Naive B cell (primary cell): ENCODE results near the gene CENPX. TPM values are rescaled to one million over a fixed set of nuclear protein-coding genes. Genes with fewer than 3 reads are reported as not detected.
"Not testable (repeated sequence)": the region's sequence is repeated elsewhere in the genome, so short reads cannot be mapped to it uniquely, and the experiment has no call there.

ENCODE experiments used
- ATAC-seq, 2 donors: fragments of 150-1000 bp; cut with Tn5 transposase; 2 replicates each; pipeline ENCODE4 v1.10.0; 2021; ENCODE audit warnings: low read depth in 2 of 2, mild to moderate bottlenecking in 2 of 2, moderate library complexity in 2 of 2
- DNase-seq: peaks from one replicate; pipeline ENCODE4 v3.0.0; 2022
- H3K27ac Mint-ChIP-seq, 6 donors: one replicate each; pipeline ENCODE4 v1.8.0; 2020 to 2022; ENCODE audit warnings: mild to moderate bottlenecking in 6 of 6, mixed read lengths in 6 of 6, moderate library complexity in 5 of 6, inconsistent platforms in 2 of 6
- H3K27me3 Mint-ChIP-seq, 3 donors: one replicate each; pipeline ENCODE4 v1.8.0; 2021 to 2022; ENCODE audit warnings: mixed read lengths in 3 of 3, mild to moderate bottlenecking in 1 of 3
- H3K36me3 Mint-ChIP-seq, 2 donors: one replicate each; pipeline ENCODE4 v1.8.0; 2020 to 2022; ENCODE audit warnings: mixed read lengths in 2 of 2, inconsistent platforms in 1 of 2, mild to moderate bottlenecking in 1 of 2
- H3K4me1 Mint-ChIP-seq, 3 donors: one replicate each; pipeline ENCODE4 v1.8.0; 2020 to 2022; ENCODE audit warnings: mixed read lengths in 3 of 3, inconsistent platforms in 1 of 3, mild to moderate bottlenecking in 1 of 3, moderate library complexity in 1 of 3
- H3K4me3 Mint-ChIP-seq, 8 donors: one replicate each; pipeline ENCODE4 v1.8.0; 2020 to 2022; ENCODE audit warnings: mild to moderate bottlenecking in 8 of 8, mixed read lengths in 8 of 8, moderate library complexity in 8 of 8, inconsistent platforms in 2 of 8
- H3K9me3 Mint-ChIP-seq, 7 donors: one replicate each; pipeline ENCODE4 v1.8.0; 2020 to 2022; ENCODE audit warnings: mixed read lengths in 7 of 7, mild to moderate bottlenecking in 5 of 7, inconsistent platforms in 2 of 7, moderate library complexity in 1 of 7
- polyA plus RNA-seq, 6 donors: library from polyadenylated mRNA; unstranded; fragments of 300-500 nt; fragmentation: Illumina TruSeq; gene quantifications; one replicate each; pipeline ENCODE4 v1.2.3, GENCODE V29; 2021; ENCODE audit warnings: low read depth in 6 of 6

CENPX gene
- polyA plus RNA-seq, 6 donors from 2014 or later = 52.6 to 77.6 (median 58.3) TPM

DNA sequence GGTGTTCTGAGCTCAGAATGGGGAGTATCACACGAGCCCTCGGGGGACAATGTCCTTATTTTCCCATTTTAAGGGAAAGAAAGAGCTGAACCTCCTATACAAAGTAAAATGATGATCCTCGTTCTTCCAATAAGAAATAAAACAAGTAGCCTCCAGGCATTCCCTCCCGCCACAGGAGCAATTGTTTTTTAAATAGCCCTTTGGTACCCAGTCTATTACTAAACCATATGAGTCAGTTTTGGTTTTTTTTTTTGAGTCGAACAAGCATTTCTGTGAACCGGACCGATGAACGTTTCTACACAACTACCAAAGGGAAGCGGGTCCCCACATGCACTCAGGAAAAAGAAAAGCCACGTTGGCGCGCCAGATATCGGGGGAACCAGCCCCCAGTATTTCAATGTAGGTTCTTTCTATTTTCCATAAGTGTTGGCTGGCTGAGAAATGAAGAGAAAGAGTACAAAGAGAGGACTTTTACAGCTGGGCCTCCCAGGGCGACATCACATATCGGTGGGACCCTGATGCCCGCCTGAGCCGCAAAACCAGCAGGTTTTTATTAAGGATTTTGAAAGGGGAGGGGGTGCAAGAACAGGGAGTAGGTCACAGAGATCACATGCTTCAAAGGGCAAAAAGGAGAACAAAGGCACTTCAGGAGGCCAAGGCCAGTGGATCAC lies 18.6 kb upstream of the CENPX start:
- peak overlapping the region in 1 of 8 donors; percentile 15 for H3K4me3 Mint-ChIP-seq

DNA sequence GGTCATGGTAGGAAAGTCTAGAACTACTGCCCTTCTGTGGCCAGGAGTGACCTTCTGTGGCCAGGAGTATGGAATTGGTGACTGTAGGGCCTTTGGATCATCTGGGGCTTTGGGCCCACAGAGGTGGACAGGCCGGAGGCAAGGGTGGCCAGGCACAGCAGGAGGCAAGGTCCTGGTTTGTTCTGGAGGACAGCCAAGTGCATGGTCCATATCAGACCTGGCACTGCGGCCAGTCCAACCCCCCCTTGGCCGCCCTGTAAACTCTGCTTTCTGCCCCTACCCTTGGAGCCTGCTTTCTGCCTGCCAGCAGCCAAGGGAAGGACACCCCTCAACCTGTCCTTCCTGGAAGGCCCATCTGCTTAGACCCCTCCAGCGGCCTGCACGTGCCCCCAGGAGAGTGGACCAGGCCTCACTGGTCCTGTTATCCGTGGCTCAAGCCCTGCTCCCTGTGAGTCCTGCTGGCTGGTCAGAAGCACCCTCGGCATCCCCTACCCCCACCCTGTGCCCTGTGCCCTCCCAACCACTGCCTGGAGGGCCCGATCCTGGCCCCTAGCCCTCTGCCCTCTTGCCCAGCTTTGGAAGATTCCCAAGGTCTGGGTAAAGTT lies 17.1 kb upstream of the CENPX start:
- Mint-ChIP-seq H3K9me3 (no peaks in the 10 kb centered on the region), H3K36me3 (peaks cover 0 to 5% of the 10 kb centered on the region in 2 donors), H3K27ac (no peak overlapping the region), H3K27me3 (no peaks in the 10 kb centered on the region), H3K4me1 (peaks cover 14 to 27% (median 26%) of the 10 kb centered on the region in 3 donors), H3K4me3 (no peak overlapping the region)
- ATAC-seq (no peak), DNase-seq (no peak)

More for the DNA sequence above, 18.6 kb upstream of the CENPX start:
- Mint-ChIP-seq H3K27ac (peak overlapping the region in 1 of 6 donors; percentile 89), H3K27me3 (no peaks in the 10 kb centered on the region), H3K36me3 (no peaks in the 10 kb centered on the region), H3K9me3 (no peaks in the 10 kb centered on the region), H3K4me1 (peaks cover 13 to 15% (median 14%) of the 10 kb centered on the region in 3 donors)
- ATAC-seq = no peak
- DNase-seq = no peak

DNA sequence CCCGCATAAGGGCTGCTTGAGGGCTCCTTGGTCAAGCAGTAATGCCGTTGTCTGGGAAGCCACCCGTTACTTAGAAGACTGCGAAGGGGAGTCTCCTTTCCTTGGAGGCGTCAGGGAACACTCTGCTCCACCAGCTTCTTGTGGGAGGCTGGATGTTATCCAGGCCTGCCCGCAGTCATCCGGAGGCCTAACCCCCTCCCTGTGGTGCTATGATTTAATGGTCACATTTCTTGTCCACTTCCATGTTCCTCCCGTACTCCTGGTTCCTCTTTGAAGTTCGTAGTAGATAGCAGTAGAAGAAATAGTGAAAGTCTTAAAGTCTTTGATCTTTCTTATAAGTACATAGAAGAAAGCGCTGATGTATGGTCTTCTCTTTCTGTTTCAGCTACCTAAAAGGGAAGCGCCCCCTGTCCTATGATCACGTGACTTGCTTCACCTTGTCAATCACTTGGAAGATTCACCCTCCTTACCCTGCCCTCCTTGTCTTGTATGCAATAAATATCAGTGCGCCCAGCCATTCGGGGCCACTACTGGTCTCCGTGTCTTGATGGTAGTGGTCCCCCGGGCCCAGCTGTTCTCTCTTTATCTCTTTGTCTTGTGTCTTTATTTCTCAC lies 16.2 kb upstream of the CENPX start:
- Mint-ChIP-seq H3K4me3 (peak overlapping the region in 7 of 8 donors; percentile 4 to 72 (median 59)), H3K4me1 (peaks cover 14 to 27% (median 26%) of the 10 kb centered on the region in 3 donors), H3K27ac (peak overlapping the region in 2 of 6 donors; percentile 18 to 44)
- not testable (repeated sequence) for H3K9me3 Mint-ChIP-seq, H3K36me3 Mint-ChIP-seq, ATAC-seq, H3K27me3 Mint-ChIP-seq, DNase-seq

DNA sequence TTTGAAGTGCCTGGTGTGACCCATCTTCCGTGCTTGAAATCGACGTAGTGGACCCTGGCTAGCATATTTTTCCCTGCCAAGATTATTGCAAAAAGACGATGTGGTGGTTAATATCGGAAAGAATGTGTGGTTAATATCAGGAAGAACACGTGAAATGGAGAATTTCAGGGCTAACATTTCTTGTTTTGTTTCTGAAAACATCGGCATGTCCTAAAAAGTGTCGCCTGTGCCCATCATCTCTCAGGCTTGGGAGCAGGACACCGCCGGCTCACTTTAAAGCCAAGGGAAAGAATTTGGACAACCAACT lies 15.2 kb upstream of the CENPX start:
- Mint-ChIP-seq H3K36me3 (peaks cover 0 to 5% of the 10 kb centered on the region in 2 donors), H3K4me1 (peaks cover 14 to 27% (median 26%) of the 10 kb centered on the region in 3 donors)

DNA sequence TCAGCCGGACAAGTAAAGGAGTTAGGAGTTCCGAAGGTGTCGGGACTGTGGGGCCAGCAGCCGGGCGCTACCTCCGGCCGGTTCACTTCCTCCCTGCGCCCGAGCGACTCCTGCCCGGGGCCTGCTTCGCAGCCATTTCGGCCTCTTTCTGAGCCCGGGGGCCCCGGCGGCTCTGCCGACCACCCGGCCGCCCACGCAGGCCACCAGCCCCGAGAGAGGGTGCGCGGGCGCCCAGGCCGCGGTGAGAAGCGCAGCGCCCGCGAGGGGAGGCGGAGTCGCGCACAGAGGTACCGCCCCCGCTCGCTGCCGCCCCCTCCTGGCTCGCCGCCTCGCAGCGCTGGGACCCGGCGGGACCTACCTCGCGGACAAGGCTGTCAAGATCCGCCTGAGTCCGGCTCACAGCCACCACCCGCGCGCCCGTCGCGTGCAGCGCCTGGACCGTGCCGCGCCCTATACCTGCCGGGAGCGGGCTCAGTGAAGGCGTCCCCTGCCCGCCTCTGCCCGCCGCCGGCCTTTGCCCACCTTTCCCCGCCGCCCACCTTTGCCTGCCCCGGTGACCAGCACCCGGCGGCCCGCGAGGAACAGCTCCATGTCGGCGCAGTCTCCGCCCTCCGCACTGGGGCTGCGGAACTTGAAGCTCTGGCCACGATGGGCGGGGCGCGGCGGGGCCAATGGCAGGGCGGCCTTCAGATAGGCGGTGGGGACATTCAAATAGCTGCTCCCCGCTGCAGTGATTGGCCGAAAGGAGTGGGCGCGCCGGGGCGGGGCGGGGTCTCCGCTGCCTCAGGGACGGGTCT lies 14.6 kb upstream of the CENPX start, which contains the start of gene DCXR:
TSS of gene DCXR (minus strand) at position 606 of the 797 bp plus-strand sequence. CDS start at position 591, 15 bp downstream.
- Mint-ChIP-seq H3K4me3 (peak within 1 kb of the TSS; percentile 74 to 96 (median 91)), H3K27me3 (no peaks in the 10 kb centered on the region), H3K27ac (peak within 1 kb of the TSS; percentile 93 to 97 (median 94)), H3K9me3 (no peaks in the 10 kb centered on the region), H3K4me1 (peaks cover 14 to 27% (median 26%) of the 10 kb centered on the region in 3 donors), H3K36me3 (peaks cover 0 to 5% of the 10 kb centered on the region in 2 donors)
- DNase-seq = peak; percentile 98
- ATAC-seq = peak; percentile 89 to 91

More for the DNA sequence above, 15.2 kb upstream of the CENPX start:
- no peaks in the 10 kb centered on the region for H3K27me3 Mint-ChIP-seq
- peak overlapping the region; percentile 74 to 96 (median 91) for H3K4me3 Mint-ChIP-seq
- ATAC-seq = no peak
- no peaks in the 10 kb centered on the region for H3K9me3 Mint-ChIP-seq
- H3K27ac Mint-ChIP-seq = peak overlapping the region; percentile 93 to 97 (median 94)
- no peak for DNase-seq

DNA sequence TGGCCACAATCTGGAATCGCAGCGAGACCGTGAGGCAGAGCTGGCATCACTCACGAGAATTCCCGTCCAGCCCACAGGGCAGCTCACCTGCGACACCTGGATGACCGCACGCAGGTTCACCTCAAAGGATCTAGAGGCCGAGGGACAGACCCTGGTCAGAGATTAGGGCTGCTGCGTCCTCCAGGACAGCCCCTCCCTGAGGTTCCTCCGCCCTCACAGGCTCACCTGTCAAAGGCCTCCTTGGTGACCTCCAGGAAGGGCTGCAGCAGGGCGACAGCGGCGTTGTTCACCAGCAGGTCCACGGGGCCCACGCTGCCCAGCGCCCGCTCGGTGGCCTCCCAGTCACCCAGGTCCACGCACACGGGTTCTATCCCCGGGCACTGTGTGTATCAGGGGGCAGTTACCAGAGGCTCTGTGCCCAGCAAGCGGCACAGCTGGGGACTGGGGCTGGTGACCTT lies 14.0 kb upstream of the CENPX start:
- no peak for ATAC-seq
- Mint-ChIP-seq H3K4me1 (peaks cover 14 to 27% (median 26%) of the 10 kb centered on the region in 3 donors), H3K27me3 (no peaks in the 10 kb centered on the region), H3K27ac (peak overlapping the region in 1 of 6 donors; percentile 93), H3K36me3 (peaks cover 0 to 5% of the 10 kb centered on the region in 2 donors), H3K9me3 (no peaks in the 10 kb centered on the region), H3K4me3 (peak overlapping the region; percentile 71 to 96 (median 88))
- DNase-seq = no peak

DNA sequence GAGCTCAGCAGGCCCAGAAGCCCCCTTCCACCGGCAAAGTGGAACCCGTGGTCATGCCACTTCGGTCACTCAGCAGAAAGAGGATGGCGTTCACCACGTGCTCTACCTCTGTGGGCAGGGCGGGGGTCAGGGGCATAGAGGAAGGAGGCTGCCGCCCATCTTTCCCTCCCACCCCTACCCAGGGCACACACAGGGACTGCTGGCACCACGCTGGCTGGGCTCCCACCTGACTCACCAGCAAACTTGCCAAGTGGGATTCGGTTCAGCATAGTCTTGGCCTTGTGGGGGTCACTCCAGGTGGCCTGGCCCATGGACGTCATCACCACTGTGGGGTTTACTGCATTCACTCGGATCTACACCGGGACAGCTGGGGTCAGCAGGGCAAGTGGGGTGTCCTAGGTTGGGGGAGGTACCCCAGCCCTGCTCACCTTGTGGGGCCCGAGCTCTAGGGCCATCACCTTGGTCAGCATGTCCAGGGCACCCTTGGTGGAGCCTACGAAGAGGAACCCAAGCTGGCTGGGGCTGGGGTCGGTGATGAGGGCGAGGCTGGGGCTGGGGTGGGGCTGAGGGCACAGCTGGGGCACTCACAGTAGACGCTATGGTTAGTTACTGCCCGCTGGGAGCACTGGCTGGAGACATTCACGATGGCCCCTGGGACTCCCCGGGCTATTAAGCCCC lies 13.4 kb upstream of the CENPX start:
- DNase-seq (no peak), ATAC-seq (no peak)
- Mint-ChIP-seq H3K27me3 (no peaks in the 10 kb centered on the region), H3K9me3 (no peaks in the 10 kb centered on the region), H3K4me3 (peak overlapping the region; percentile 74 to 96 (median 88)), H3K27ac (peak overlapping the region in 1 of 6 donors; percentile 22), H3K36me3 (peaks cover 0 to 5% of the 10 kb centered on the region in 2 donors), H3K4me1 (peaks cover 14 to 27% (median 26%) of the 10 kb centered on the region in 3 donors)

DNA sequence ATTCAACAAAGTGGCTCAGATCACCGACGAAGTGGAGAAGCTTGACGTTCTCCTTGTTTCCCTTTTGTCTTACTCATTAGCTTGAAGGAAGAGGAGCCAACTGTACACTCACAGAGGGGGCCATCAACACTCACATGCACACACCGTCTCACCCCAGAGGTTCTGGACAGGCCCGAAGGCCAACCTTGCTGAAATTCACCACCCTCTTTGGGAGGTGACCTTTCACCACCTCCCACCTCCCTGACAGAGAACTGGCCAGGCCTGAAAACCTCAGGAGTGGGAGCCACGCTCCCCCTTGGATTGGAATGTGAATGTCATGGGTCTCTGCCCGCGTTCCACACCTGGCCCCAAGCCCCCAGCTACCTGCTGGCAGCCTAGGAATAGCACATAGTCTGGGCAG lies 12.8 kb upstream of the CENPX start:
- Mint-ChIP-seq H3K27me3 (peaks cover 0 to 3% (median 0%) of the 10 kb centered on the region in 3 donors), H3K9me3 (no peaks in the 10 kb centered on the region), H3K4me1 (peaks cover 17 to 28% (median 27%) of the 10 kb centered on the region in 3 donors), H3K27ac (peak overlapping the region in 1 of 6 donors; percentile 37), H3K36me3 (peaks cover 0 to 5% of the 10 kb centered on the region in 2 donors), H3K4me3 (peak overlapping the region; percentile 17 to 95 (median 74))
- DNase-seq = no peak
- ATAC-seq = no peak

DNA sequence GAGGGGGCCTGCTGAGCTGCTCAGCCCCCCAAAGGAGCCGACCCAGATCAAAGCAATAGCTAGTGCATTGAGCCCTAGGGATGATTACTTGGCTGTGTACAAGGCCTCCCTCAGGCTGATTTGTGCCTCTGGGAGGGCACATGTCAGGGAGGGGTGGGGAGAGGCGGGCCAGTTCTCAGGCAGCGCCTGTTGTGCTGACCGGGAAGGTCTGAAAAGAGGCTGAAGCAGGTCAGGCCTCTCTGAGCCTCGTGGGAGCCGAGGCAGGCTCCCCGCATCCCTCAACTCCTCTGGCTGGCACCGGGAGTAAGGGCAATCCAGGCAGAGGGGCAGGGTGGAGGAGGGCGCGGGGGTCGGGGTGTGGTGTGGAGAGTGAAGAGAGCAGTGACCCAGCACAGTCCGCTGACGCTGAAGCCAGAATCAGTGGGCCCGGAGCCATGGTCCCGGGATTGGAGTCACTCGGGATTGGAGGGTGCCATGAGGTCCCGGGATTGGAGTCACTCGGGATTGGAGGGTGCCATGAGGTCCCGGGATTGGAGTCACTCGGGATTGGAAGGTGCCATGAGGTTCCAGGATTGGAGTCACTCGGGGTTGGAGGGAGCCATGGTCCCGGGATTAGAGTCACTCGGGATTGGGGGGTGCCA lies 11.8 kb upstream of the CENPX start:
- ATAC-seq = no peak
- DNase-seq = no peak
- Mint-ChIP-seq H3K27ac (no peak overlapping the region), H3K9me3 (no peaks in the 10 kb centered on the region), H3K4me3 (peak overlapping the region in 5 of 8 donors; percentile 15 to 89 (median 67)), H3K4me1 (peaks cover 23 to 30% (median 30%) of the 10 kb centered on the region in 3 donors), H3K27me3 (peaks cover 0 to 9% (median 0%) of the 10 kb centered on the region in 3 donors), H3K36me3 (peaks cover 0 to 5% of the 10 kb centered on the region in 2 donors)

DNA sequence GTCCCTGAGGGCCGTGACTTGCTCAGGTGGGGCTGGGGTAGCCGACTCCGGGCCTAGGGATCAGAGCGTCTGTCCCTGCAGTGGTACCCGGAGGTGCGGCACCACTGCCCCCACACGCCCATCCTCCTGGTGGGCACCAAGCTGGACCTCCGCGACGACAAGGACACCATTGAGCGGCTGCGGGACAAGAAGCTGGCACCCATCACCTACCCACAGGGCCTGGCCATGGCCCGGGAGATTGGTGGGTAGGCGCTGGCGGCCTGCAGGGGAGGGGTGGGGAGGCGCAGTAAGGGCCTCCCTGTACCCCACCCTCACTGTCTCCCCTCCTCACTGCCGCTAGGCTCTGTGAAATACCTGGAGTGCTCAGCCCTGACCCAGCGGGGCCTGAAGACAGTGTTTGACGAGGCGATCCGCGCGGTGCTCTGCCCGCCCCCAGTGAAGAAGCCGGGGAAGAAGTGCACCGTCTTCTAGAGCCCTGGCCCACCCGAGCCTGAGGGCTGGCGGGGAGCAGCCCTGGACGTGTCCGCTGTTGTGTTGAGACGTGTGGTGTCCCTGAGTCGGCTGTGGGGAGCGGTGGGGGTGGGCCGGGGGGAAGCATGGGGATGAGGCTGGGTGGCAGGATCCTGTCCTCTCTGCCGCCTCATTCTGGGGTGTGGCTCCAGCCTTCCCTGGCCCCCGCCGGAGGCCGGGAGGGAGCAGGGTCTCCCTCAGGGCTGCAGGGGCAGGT lies 10.8 kb upstream of the CENPX start:
- no peak overlapping the region for H3K27ac Mint-ChIP-seq
- peaks cover 17 to 25% (median 23%) of the 10 kb centered on the region in 3 donors for H3K4me1 Mint-ChIP-seq
- H3K27me3 Mint-ChIP-seq = peaks cover 0 to 18% (median 0%) of the 10 kb centered on the region in 3 donors
- peaks cover 0 to 5% of the 10 kb centered on the region in 2 donors for H3K36me3 Mint-ChIP-seq
- DNase-seq (no peak), ATAC-seq (no peak)
- peak overlapping the region in 2 of 8 donors; percentile 36 to 39 for H3K4me3 Mint-ChIP-seq
- no peaks in the 10 kb centered on the region for H3K9me3 Mint-ChIP-seq

DNA sequence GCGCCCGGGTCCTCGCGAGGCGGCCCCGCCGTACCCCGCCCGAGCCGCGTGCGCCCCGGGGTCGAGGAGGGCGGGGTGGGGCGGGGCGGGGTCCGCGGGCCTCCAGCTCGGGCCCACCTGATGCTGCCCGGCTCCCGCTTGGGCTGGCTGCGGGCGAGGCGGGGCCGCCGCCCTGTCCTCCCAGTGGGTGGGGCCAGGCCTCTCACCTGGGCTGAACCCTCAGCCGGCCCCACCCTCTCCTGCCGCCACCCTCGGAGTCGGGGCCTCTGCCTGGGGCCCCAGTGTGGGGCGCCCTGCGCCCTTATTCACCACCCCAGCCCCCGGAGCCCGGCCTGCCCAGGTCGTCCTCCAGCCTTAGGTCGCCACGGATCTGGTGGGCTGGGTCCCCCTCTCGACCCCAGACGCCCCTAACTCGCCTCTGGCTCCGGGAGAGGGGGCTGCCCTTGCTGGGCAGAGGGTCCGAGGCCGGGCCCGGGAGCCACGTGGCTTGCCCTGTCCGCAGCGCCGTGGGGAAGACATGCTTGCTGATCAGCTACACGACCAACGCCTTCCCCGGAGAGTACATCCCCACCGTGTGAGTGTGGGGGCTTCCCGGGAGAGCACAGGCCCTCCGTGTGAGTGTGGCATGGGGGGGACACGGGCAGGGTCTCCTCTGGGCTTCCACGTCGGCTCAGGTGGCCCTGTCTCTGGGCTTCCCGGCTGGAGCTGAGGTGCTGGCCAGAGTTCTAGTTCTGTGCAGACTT lies 9.4 kb upstream of the CENPX start:
- peak overlapping the region in 1 of 6 donors; percentile 47 for H3K27ac Mint-ChIP-seq
- H3K36me3 Mint-ChIP-seq = peaks cover 0 to 5% of the 10 kb centered on the region in 2 donors
- H3K27me3 Mint-ChIP-seq = peaks cover 0 to 25% (median 7%) of the 10 kb centered on the region in 3 donors
- ATAC-seq (peak; percentile 7 to 13), DNase-seq (no peak)
- H3K9me3 Mint-ChIP-seq = no peaks in the 10 kb centered on the region
- H3K4me3 Mint-ChIP-seq = peak overlapping the region in 7 of 8 donors; percentile 15 to 87 (median 64)
- peaks cover 10 to 18% (median 16%) of the 10 kb centered on the region in 3 donors for H3K4me1 Mint-ChIP-seq
